H9 (cell line): ENCODE results near the gene GPR107. TPM values are rescaled to one million over a fixed set of nuclear protein-coding genes. Genes with fewer than 3 reads are reported as not detected.

ENCODE experiments used
- DNase-seq: peaks from one replicate; pipeline ENCODE4 v3.0.0-alpha.2; 2017
- H2AFZ ChIP-seq: one replicate; pipeline ENCODE4 v1.6.1; 2013; ENCODE audit warnings: mild to moderate bottlenecking, low read length, control low read depth, moderate library complexity
- H2AK5ac ChIP-seq: 2 replicates; pipeline ENCODE4 v1.6.1; 2013; ENCODE audit warnings: low read length, control low read depth, mixed read lengths; ENCODE audit not compliant: insufficient read length
- H2BK120ac ChIP-seq: one replicate; pipeline ENCODE4 v1.6.1; 2013; ENCODE audit warnings: low read depth, mild to moderate bottlenecking, low read length, control low read depth, inconsistent platforms; ENCODE audit not compliant: poor library complexity, severe bottlenecking
- H2BK12ac ChIP-seq: 2 replicates; pipeline ENCODE4 v1.6.1; 2013; ENCODE audit warnings: low read length, control low read depth, mixed read lengths, low read depth; ENCODE audit not compliant: insufficient read length
- H2BK15ac ChIP-seq: 2 replicates; pipeline ENCODE4 v1.6.1; 2013; ENCODE audit warnings: low read depth, low read length, control low read depth
- H2BK20ac ChIP-seq: one replicate; pipeline ENCODE4 v1.6.1; 2013; ENCODE audit warnings: low read depth, mild to moderate bottlenecking, low read length, control low read depth, inconsistent platforms; ENCODE audit not compliant: poor library complexity, severe bottlenecking
- H2BK5ac ChIP-seq: 2 replicates; pipeline ENCODE4 v1.6.1; 2013; ENCODE audit warnings: low read length, control low read depth, mixed read lengths; ENCODE audit not compliant: insufficient read length
- H3K14ac ChIP-seq: 2 replicates; pipeline ENCODE4 v1.6.1; 2013; ENCODE audit warnings: low read length, control low read depth; ENCODE audit not compliant: insufficient read depth
- H3K18ac ChIP-seq: 2 replicates; pipeline ENCODE4 v1.6.1; 2013; ENCODE audit warnings: low read depth, mild to moderate bottlenecking, mixed read lengths, low read length, control low read depth; ENCODE audit not compliant: insufficient read length
- H3K23ac ChIP-seq: 2 replicates; pipeline ENCODE4 v1.6.1; 2013; ENCODE audit warnings: low read length, control low read depth, mixed read lengths, low read depth; ENCODE audit not compliant: insufficient read length
- H3K23me2 ChIP-seq: 2 replicates; pipeline ENCODE4 v1.6.1; 2013; ENCODE audit warnings: low read depth, mild to moderate bottlenecking, mixed read lengths, low read length, control low read depth; ENCODE audit not compliant: insufficient read length, poor library complexity, severe bottlenecking
- H3K27ac ChIP-seq: 2 replicates; pipeline ENCODE4 v1.5.1; 2013; ENCODE audit warnings: low read length, control low read depth, mixed read lengths, low read depth; ENCODE audit not compliant: insufficient read length
- H3K27me3 ChIP-seq: 2 replicates; pipeline ENCODE4 v1.6.1; 2013; ENCODE audit warnings: low read length, control low read depth, inconsistent platforms; ENCODE audit not compliant: insufficient read depth
- H3K4ac ChIP-seq: 2 replicates; pipeline ENCODE4 v1.6.1; 2013; ENCODE audit warnings: low read depth, mild to moderate bottlenecking, control low read depth, inconsistent platforms, low read length, moderate library complexity
- H3K4me1 ChIP-seq: 2 replicates; pipeline ENCODE4 v1.6.1; 2013; ENCODE audit warnings: low read length, control low read depth, inconsistent platforms; ENCODE audit not compliant: insufficient read depth
- H3K4me2 ChIP-seq: 2 replicates; pipeline ENCODE4 v1.6.1; 2013; ENCODE audit warnings: low read length, control low read depth, mixed read lengths; ENCODE audit not compliant: insufficient read length, insufficient read depth
- H3K56ac ChIP-seq: 2 replicates; pipeline ENCODE4 v1.6.1; 2013; ENCODE audit warnings: low read depth, mild to moderate bottlenecking, mixed read lengths, low read length, control low read depth; ENCODE audit not compliant: insufficient read length
- H3K79me1 ChIP-seq: 2 replicates; pipeline ENCODE4 v1.6.1; 2013; ENCODE audit warnings: low read depth, mild to moderate bottlenecking, moderate library complexity, low read length, control low read depth, inconsistent platforms; ENCODE audit not compliant: insufficient read depth, poor library complexity, severe bottlenecking
- H3K79me2 ChIP-seq: 2 replicates; pipeline ENCODE4 v1.6.1; 2013; ENCODE audit warnings: low read length, control low read depth, inconsistent platforms; ENCODE audit not compliant: insufficient read depth
- H3K9ac ChIP-seq: 2 replicates; pipeline ENCODE4 v1.6.1; 2013; ENCODE audit warnings: low read length, control low read depth, mixed read lengths; ENCODE audit not compliant: insufficient read length; ENCODE audit errors: extremely low read depth
- H3K9me3 ChIP-seq: one replicate; pipeline ENCODE4 v1.6.1; 2013; ENCODE audit warnings: low read depth, low read length, inconsistent platforms; ENCODE audit not compliant: control insufficient read depth
- H3T11ph ChIP-seq: one replicate; pipeline ENCODE4 v1.6.1; 2013; ENCODE audit warnings: mild to moderate bottlenecking, low read length, control low read depth, inconsistent platforms
- H4K20me1 ChIP-seq: one replicate; pipeline ENCODE4 v1.6.1; 2013; ENCODE audit not compliant: control insufficient read depth, insufficient read length, insufficient read depth
- H4K5ac ChIP-seq: 2 replicates; pipeline ENCODE4 v1.6.1; 2013; ENCODE audit warnings: low read depth, mild to moderate bottlenecking, mixed read lengths, low read length, control low read depth; ENCODE audit not compliant: insufficient read length
- H4K8ac ChIP-seq: replicated peaks from 2 replicates; pipeline ENCODE4 v1.6.1; 2013; ENCODE audit warnings: low read length, control low read depth, mixed read lengths, low read depth; ENCODE audit not compliant: insufficient read length
- H4K91ac ChIP-seq: 2 replicates; pipeline ENCODE4 v1.6.1; 2013; ENCODE audit warnings: low read depth, mild to moderate bottlenecking, moderate library complexity, mixed read lengths, low read length, control low read depth; ENCODE audit not compliant: insufficient read length
- H3K27ac Mint-ChIP-seq, 3 experiments: 2 replicates in 2 of 3; 3 replicates in 1 of 3; pipeline ENCODE4 v1.8.0; 2020 to 2021; ENCODE audit warnings: mixed read lengths in 3 of 3, mild to moderate bottlenecking in 1 of 3, moderate library complexity in 1 of 3
- H3K27me3 Mint-ChIP-seq: 2 replicates; pipeline ENCODE4 v1.8.0; 2021; ENCODE audit warnings: low read depth, mild to moderate bottlenecking, moderate library complexity, mixed read lengths
- H3K36me3 Mint-ChIP-seq, 3 experiments: 2 replicates in 2 of 3; 3 replicates in 1 of 3; pipeline ENCODE4 v1.8.0; 2020 to 2021; ENCODE audit warnings: low read depth in 3 of 3, mixed read lengths in 3 of 3; ENCODE audit not compliant: insufficient read depth in 1 of 3
- H3K4me1 Mint-ChIP-seq, 2 experiments: 2 replicates each; pipeline ENCODE4 v1.8.0; 2020; ENCODE audit warnings: mixed read lengths in 2 of 2
- H3K4me3 Mint-ChIP-seq, 2 experiments: 2 replicates in 1 of 2; 3 replicates in 1 of 2; pipeline ENCODE4 v1.8.0; 2020 to 2021; ENCODE audit warnings: mild to moderate bottlenecking in 2 of 2, mixed read lengths in 2 of 2, moderate library complexity in 1 of 2
- H3K9me3 Mint-ChIP-seq, 2 experiments: 2 replicates in 1 of 2; 3 replicates in 1 of 2; pipeline ENCODE4 v1.8.0; 2020; ENCODE audit warnings: mild to moderate bottlenecking in 2 of 2, mixed read lengths in 2 of 2, moderate library complexity in 1 of 2
- CTCF ChIP-seq: fragments of 200-600 bp; sonication (generic); conservative IDR thresholded peaks from 3 replicates; pipeline ENCODE4 v1.8.0; 2021; ENCODE audit warnings: antibody characterized with exemption, mild to moderate bottlenecking
- WGBS: extraction: QIAGEN DNeasy Blood & Tissue Kit; methylation state at CpG from one replicate; pipeline ENCODE4 v1.1.7; 2013; ENCODE audit warnings: missing lambda C conversion rate, low lambda C conversion rate, mixed read lengths; ENCODE audit not compliant: insufficient read length; ENCODE audit errors: extremely low coverage; 5-methylcytosine and 5-hydroxymethylcytosine counted together
- total RNA-seq: library from RNA; stranded (reverse); gene quantifications from 2 replicates; pipeline ENCODE4 v1.2.1, GENCODE V29; 2021

The GPR107 gene
- total RNA-seq, 1 experiment from 2014 or later = 38.0 TPM

GRCh38 chr9:130112538-130113151, 58.9 kb downstream of the GPR107 start:
- no peaks in the 10 kb centered on the region for H3K9me3 Mint-ChIP-seq
- Histone ChIP-seq H3K79me1 (no peaks in the 10 kb centered on the region), H3K18ac (no peak overlapping the region), H3K56ac (no peak overlapping the region), H3K14ac (no peak overlapping the region), H2AFZ (no peak overlapping the region), H3K23ac (no peak overlapping the region), H3K4ac (no peak overlapping the region), H2BK12ac (no peak overlapping the region), H2AK5ac (no peak overlapping the region), H4K5ac (no peak overlapping the region), H3K23me2 (no peaks in the 10 kb centered on the region), H3K4me1 (no peaks in the 10 kb centered on the region), H3K79me2 (no peaks in the 10 kb centered on the region), H3T11ph (no peak overlapping the region), H3K4me2 (no peak overlapping the region), H3K9me3 (no peaks in the 10 kb centered on the region), H2BK20ac (no peak overlapping the region), H4K91ac (no peak overlapping the region), H3K27me3 (no peaks in the 10 kb centered on the region), H3K9ac (no peak overlapping the region), H4K20me1 (no peaks in the 10 kb centered on the region), H4K8ac (no peak overlapping the region), H2BK15ac (no peak overlapping the region), H2BK120ac (no peak overlapping the region), H3K27ac (no peak overlapping the region), H2BK5ac (no peak overlapping the region)
- DNase-seq = no peak
- H3K27me3 Mint-ChIP-seq = no peaks in the 10 kb centered on the region
- WGBS = no CpG with 5 or more reads among the region's 3 CpGs
- H3K4me1 Mint-ChIP-seq = peaks cover 11% of the 10 kb centered on the region in 2 experiments
- H3K27ac Mint-ChIP-seq = no peak overlapping the region
- no peak overlapping the region for H3K4me3 Mint-ChIP-seq
- peaks cover 1 to 32% (median 20%) of the 10 kb centered on the region in 3 experiments; a peak in 6 of 7 replicates for H3K36me3 Mint-ChIP-seq
- TF ChIP-seq CTCF = no peak
